GM12878 (cell line): ENCODE data around the gene BTNL9. TPM values are rescaled to one million over a fixed set of nuclear protein-coding genes. Genes with fewer than 3 reads are reported as not detected.

Source experiments
- ATAC-seq: fragments of 200-7000 bp; cut with Tn5 transposase; 3 replicates; pipeline ENCODE4 v1.9.1; 2020; ENCODE audit warnings: mild to moderate bottlenecking, moderate library complexity
- BruUV-seq: library from RNA; stranded (reverse); fragments of 400-500 nt; replicated peaks from 2 replicates; lab custom pipeline; 2021; lab: Mats Ljungman, UMichigan
- CTCF ChIA-PET: fragments of 300-600 bp; sonication (Branson Sonifier 250); formaldehyde crosslinking; extraction: SDS; loops from one replicate; lab custom pipeline; 2021; ENCODE audit warnings: inconsistent platforms; lab: Yijun Ruan, JAX
- POLR2A ChIA-PET: fragments of 350-600 bp; formaldehyde crosslinking; extraction: SDS; loops from one replicate; lab custom pipeline; 2021; ENCODE audit warnings: inconsistent platforms; lab: Charles Lee
- RAD21 ChIA-PET: fragments of 300-600 bp; sonication (Branson Sonifier 250); formaldehyde crosslinking; loops from one replicate; lab custom pipeline; 2023; ENCODE audit warnings: antibody characterized with exemption; ENCODE audit not compliant: unreplicated experiment; lab: Charles Lee
- SMC1A ChIA-PET: fragments of 300-600 bp; sonication (Branson Sonifier 250); formaldehyde crosslinking; loops from one replicate; lab custom pipeline; 2023; ENCODE audit not compliant: unreplicated experiment, uncharacterized antibody; lab: Charles Lee
- DNase-seq: peaks from one replicate; pipeline ENCODE4 v3.0.0-alpha.2; 2011; ENCODE audit warnings: low read depth, low spot score
- FAIRE-seq: peaks from 3 replicates; lab custom pipeline; 2011; peaks lifted over from hg19 to GRCh38; lab: Jason Lieb, UNC
- H2AFZ ChIP-seq: 2 replicates; pipeline ENCODE4 v1.6.0; 2011; ENCODE audit warnings: low read depth, low read length, control low read depth; ENCODE audit not compliant: control insufficient read depth
- H3K27ac ChIP-seq: 2 replicates; pipeline ENCODE4 v1.5.1; 2011; ENCODE audit warnings: control low read depth; ENCODE audit not compliant: control insufficient read depth, insufficient read depth
- H3K27me3 ChIP-seq, 2 experiments: replicated peaks in 1 of 2; 2 replicates each; pipeline versions ENCODE4 v1.6.0 to v1.6.1; 2011; ENCODE audit warnings: low read length in 1 of 2; ENCODE audit not compliant: control insufficient read depth in 2 of 2, insufficient read depth in 2 of 2
- H3K36me3 ChIP-seq, 2 experiments: 2 replicates each; pipeline ENCODE4 v1.5.1; 2011; ENCODE audit warnings: low read length in 1 of 2; ENCODE audit not compliant: control insufficient read depth in 2 of 2, insufficient read depth in 2 of 2
- H3K4me1 ChIP-seq: 2 replicates; pipeline ENCODE4 v1.6.1; 2011; ENCODE audit warnings: mild to moderate bottlenecking, low read length, moderate library complexity, mixed read lengths; ENCODE audit not compliant: control insufficient read depth, insufficient read depth
- H3K4me2 ChIP-seq: 2 replicates; pipeline ENCODE4 v1.6.0; 2011; ENCODE audit warnings: control low read depth; ENCODE audit not compliant: control insufficient read depth, insufficient read depth
- H3K4me3 ChIP-seq: fragments of 200-600 bp; sonication (generic); 2 replicates; pipeline ENCODE4 v1.5.1; 2016
- H3K79me2 ChIP-seq: 2 replicates; pipeline ENCODE4 v1.6.0; 2011; ENCODE audit warnings: low read length; ENCODE audit not compliant: control insufficient read depth, insufficient read depth
- H3K9ac ChIP-seq: 2 replicates; pipeline ENCODE4 v1.8.0; 2011; ENCODE audit warnings: low read length, control low read depth, mixed read lengths; ENCODE audit not compliant: control insufficient read depth, insufficient read depth
- H3K9me3 ChIP-seq: replicated peaks from 3 replicates; pipeline ENCODE4 v1.5.1; 2011; ENCODE audit warnings: mild to moderate bottlenecking, low read length; ENCODE audit not compliant: control insufficient read depth, insufficient read depth
- H4K20me1 ChIP-seq: 2 replicates; pipeline ENCODE4 v1.6.0; 2011; ENCODE audit not compliant: control insufficient read depth, insufficient read depth
- DPF2 ChIP-seq: fragments of 450-650 bp; IDR thresholded peaks from 2 replicates; pipeline ENCODE4 v1.6.1; 2017; ENCODE audit warnings: mild to moderate bottlenecking
- E2F4 ChIP-seq: IDR thresholded peaks from 2 replicates; pipeline ENCODE4 v1.6.1; 2012; ENCODE audit warnings: low read depth, low read length, improper control_type of control experiment
- EED ChIP-seq: sonication (generic); IDR thresholded peaks from 2 replicates; pipeline ENCODE4 v1.6.1; 2016; ENCODE audit warnings: antibody characterized with exemption, low read depth
- JUND ChIP-seq: IDR thresholded peaks from 2 replicates; pipeline ENCODE4 v1.6.1; 2012; ENCODE audit warnings: low read depth, mild to moderate bottlenecking, low read length, improper control_type of control experiment, moderate library complexity
- MEF2B ChIP-seq: fragments of 450-650 bp; IDR thresholded peaks from 2 replicates; pipeline ENCODE4 v1.6.1; 2018; ENCODE audit warnings: mild to moderate bottlenecking, moderate library complexity; ENCODE audit not compliant: partially characterized antibody, poor library complexity, severe bottlenecking
- NFIC ChIP-seq: IDR thresholded peaks from 2 replicates; pipeline ENCODE4 v1.6.1; 2012; ENCODE audit warnings: low read depth, mild to moderate bottlenecking, inconsistent platforms, low read length, moderate library complexity
- NFYB ChIP-seq: IDR thresholded peaks from 2 replicates; pipeline ENCODE4 v1.6.1; 2011; ENCODE audit warnings: low read depth, mild to moderate bottlenecking, low read length, improper control_type of control experiment, moderate library complexity; ENCODE audit not compliant: insufficient read depth
- POLR2A ChIP-seq: IDR thresholded peaks from 2 replicates; pipeline ENCODE4 v1.6.1; 2011; ENCODE audit warnings: low read depth, mild to moderate bottlenecking, low read length
- RAD51 ChIP-seq: fragments of 450-650 bp; IDR thresholded peaks from 2 replicates; pipeline ENCODE4 v1.6.1; 2016; ENCODE audit warnings: moderate library complexity, mild to moderate bottlenecking, inconsistent platforms
- RCOR1 ChIP-seq: conservative IDR thresholded peaks from 2 replicates; pipeline ENCODE4 v1.6.1; 2012; ENCODE audit warnings: low read depth, low read length, improper control_type of control experiment
- SIN3A ChIP-seq: IDR thresholded peaks from 2 replicates; pipeline ENCODE4 v1.6.1; 2012; ENCODE audit warnings: low read depth, low read length, improper control_type of control experiment
- SMARCA5 ChIP-seq: fragments of 450-650 bp; IDR thresholded peaks from 2 replicates; pipeline ENCODE4 v1.6.1; 2017; ENCODE audit warnings: mild to moderate bottlenecking
- SPI1 ChIP-seq: IDR thresholded peaks from 2 replicates; pipeline ENCODE4 v1.6.1; 2011; ENCODE audit warnings: low read depth, mild to moderate bottlenecking, low read length, moderate library complexity, borderline replicate concordance; ENCODE audit not compliant: insufficient read depth
- TARDBP ChIP-seq: IDR thresholded peaks from 2 replicates; pipeline ENCODE4 v1.6.1; 2016; ENCODE audit warnings: borderline replicate concordance
- USF1 ChIP-seq: IDR thresholded peaks from 2 replicates; pipeline ENCODE4 v1.6.1; 2011; ENCODE audit warnings: borderline replicate concordance, low read depth, mild to moderate bottlenecking, moderate library complexity, mixed read lengths, low read length; ENCODE audit not compliant: insufficient read depth; ENCODE audit errors: extremely low read length
- ZNF217 ChIP-seq: fragments of 450-650 bp; IDR thresholded peaks from 2 replicates; pipeline ENCODE4 v1.6.1; 2017; ENCODE audit warnings: antibody characterized with exemption, mild to moderate bottlenecking
- ZNF274 ChIP-seq: IDR thresholded peaks from one replicate; pipeline ENCODE4 v1.8.0; 2011; ENCODE audit not compliant: insufficient read length, insufficient read depth
- ZNF622 ChIP-seq: fragments of 450-650 bp; IDR thresholded peaks from 2 replicates; pipeline ENCODE4 v1.6.1; 2017; ENCODE audit warnings: mild to moderate bottlenecking, inconsistent platforms
- WGBS: methylation state at CpG from one replicate; pipeline ENCODE4 v1.1.6; 2016; ENCODE audit warnings: low lambda C conversion rate; ENCODE audit not compliant: insufficient replicate concordance, insufficient coverage; ENCODE audit errors: missing lambda C conversion rate; 5-methylcytosine and 5-hydroxymethylcytosine counted together
- in situ Hi-C: fragments of 300-500 bp; cut with MboI; formaldehyde crosslinking; loops from 9 replicates; pipeline ENCODE4 v1.14.3; 2018; ENCODE audit warnings: mixed read lengths
- intact Hi-C: fragments of 100-400 bp; cut with micrococcal nuclease; formaldehyde crosslinking; loops from one replicate; pipeline ENCODE4 v1.14.2; 2022; ENCODE audit not compliant: unreplicated experiment
- polyA plus RNA-seq, 11 experiments: library from polyadenylated mRNA; depleted of rRNA in 4 of 11; unstranded in 6 of 11; stranded (reverse) in 5 of 11; fragments of >200 nt; fragmentation: Nextera tagmentation in 4 of 11; fragmentation: Illumina TruSeq in 1 of 11; extraction: Ambion mirVana in 4 of 11; extraction: Trizol in 1 of 11; gene quantifications; 1 replicate in 1 of 11; 2 replicates in 10 of 11; pipeline versions ENCODE4 v1.2.1 to v1.2.3, GENCODE V29; 2011 to 2016; ENCODE audit warnings: inconsistent platforms in 2 of 11, missing spikeins in 2 of 11, low read depth in 1 of 11
- total RNA-seq, 4 experiments: library from RNA; depleted of rRNA in 3 of 4; stranded (reverse); fragments of >200 nt in 3 of 4; fragmentation: Illumina TruSeq in 1 of 4; extraction: Trizol in 1 of 4; gene quantifications; 2 replicates each; pipeline versions ENCODE4 v1.2.1 to v1.2.3, GENCODE V29; 2013 to 2021
- TF ChIP-seq, protein P1 (sequence below): IDR thresholded peaks from 2 replicates; pipeline ENCODE4 v1.6.1; 2011; ENCODE audit warnings: low read depth, mild to moderate bottlenecking, low read length, moderate library complexity, borderline replicate concordance; ENCODE audit errors: extremely low read depth
- TF ChIP-seq, protein P2 (sequence below): fragments of 450-650 bp; IDR thresholded peaks from 2 replicates; pipeline ENCODE4 v1.6.1; 2017; ENCODE audit warnings: mild to moderate bottlenecking

Gene BTNL9
- total and polyA plus RNA-seq, 10 of the 15 experiments (the other 5 are each of a cell fraction or from before 2014, with no cell fraction given) = 0.01 to 16.5 (median 0.06) TPM; not detected in 5

GRCh38 chr5:181039471-181039870 lies 595 bp upstream of the BTNL9 start:
- no peak overlapping the region for H2AFZ ChIP-seq
- ATAC-seq (no peak), DNase-seq (no peak), FAIRE-seq (no peak)
- no peak overlapping the region for H3K4me2 ChIP-seq
- SMC1A ChIA-PET = interaction anchor here (1.0 to 1.6 kb wide), 3 partner anchors 64 to 176 kb away, joined by 3 to 4 read pairs (median 3); no protein-coding TSS in a partner anchor
- POLR2A ChIA-PET = no interaction called here
- in situ Hi-C loops (no loop called here), intact Hi-C loops (no loop called here)
- no peaks in the 10 kb centered on the region for H3K79me2 ChIP-seq
- no peak overlapping the region for H3K9ac ChIP-seq
- no peak overlapping the region for H3K27ac ChIP-seq
- no TSS peak for BruUV-seq
- no peak overlapping the region for H3K4me3 ChIP-seq
- no peaks in the 10 kb centered on the region for H4K20me1 ChIP-seq
- no peaks in the 10 kb centered on the region for H3K4me1 ChIP-seq
- TF ChIP-seq DPF2 (no peak), NFYB (no peak), MEF2B (no peak), E2F4 (no peak), EED (no peak), ZNF274 (no peak), SIN3A (no peak), RAD51 (no peak), USF1 (no peak), JUND (no peak), NFIC (no peak), ZNF622 (no peak), SPI1 (no peak), SMARCA5 (no peak), RCOR1 (no peak), TARDBP (no peak), ZNF217 (no peak), POLR2A (no peak)
- TF ChIP-seq, protein P1, sequence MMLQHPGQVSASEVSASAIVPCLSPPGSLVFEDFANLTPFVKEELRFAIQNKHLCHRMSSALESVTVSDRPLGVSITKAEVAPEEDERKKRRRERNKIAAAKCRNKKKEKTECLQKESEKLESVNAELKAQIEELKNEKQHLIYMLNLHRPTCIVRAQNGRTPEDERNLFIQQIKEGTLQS = no peak
- TF ChIP-seq, protein P2, sequence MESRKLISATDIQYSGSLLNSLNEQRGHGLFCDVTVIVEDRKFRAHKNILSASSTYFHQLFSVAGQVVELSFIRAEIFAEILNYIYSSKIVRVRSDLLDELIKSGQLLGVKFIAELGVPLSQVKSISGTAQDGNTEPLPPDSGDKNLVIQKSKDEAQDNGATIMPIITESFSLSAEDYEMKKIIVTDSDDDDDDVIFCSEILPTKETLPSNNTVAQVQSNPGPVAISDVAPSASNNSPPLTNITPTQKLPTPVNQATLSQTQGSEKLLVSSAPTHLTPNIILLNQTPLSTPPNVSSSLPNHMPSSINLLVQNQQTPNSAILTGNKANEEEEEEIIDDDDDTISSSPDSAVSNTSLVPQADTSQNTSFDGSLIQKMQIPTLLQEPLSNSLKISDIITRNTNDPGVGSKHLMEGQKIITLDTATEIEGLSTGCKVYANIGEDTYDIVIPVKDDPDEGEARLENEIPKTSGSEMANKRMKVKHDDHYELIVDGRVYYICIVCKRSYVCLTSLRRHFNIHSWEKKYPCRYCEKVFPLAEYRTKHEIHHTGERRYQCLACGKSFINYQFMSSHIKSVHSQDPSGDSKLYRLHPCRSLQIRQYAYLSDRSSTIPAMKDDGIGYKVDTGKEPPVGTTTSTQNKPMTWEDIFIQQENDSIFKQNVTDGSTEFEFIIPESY = no peak
- RAD21 ChIA-PET = interaction anchor here (1.1 kb wide), 1 partner anchor 192 kb away, joined by 3 read pairs; no protein-coding TSS in a partner anchor
- H3K36me3 ChIP-seq = no peaks in the 10 kb centered on the region
- CTCF ChIA-PET = interaction anchor here (1.1 kb wide), 1 partner anchor 129 kb away, joined by 3 read pairs; no protein-coding TSS in a partner anchor
- no peaks in the 10 kb centered on the region for H3K9me3 ChIP-seq
- no peaks in the 10 kb centered on the region; a peak in 1 of 4 replicates for H3K27me3 ChIP-seq
- 47% methylated on average over 8 of the region's 8 CpGs for WGBS
